Measurements from ENCODE around the gene MAMDC2.

- TF ChIP-seq CTCF (conservative IDR thresholded peaks at IDR 0.05 in 1 of 2, IDR thresholded peaks at IDR 0.05 in 1 of 2; ENCODE audit: extremely low read depth in 1 of 2, insufficient read depth in 1 of 2, low read depth in 1 of 2, low read length in 2 of 2) (no peak), EZH2 (IDR thresholded peaks at IDR 0.05; ENCODE audit: borderline replicate concordance, low read length) (no peak)
These were observed 82.1 kb downstream of the MAMDC2 start for GRCh38 chr9:70125621-70126263.

All from mammary epithelial cell (primary cell).